Lower leg skin (tissue), 3 donors: ENCODE measurements around the gene OR1K1.

Source experiments
- POLR2A ChIP-seq, 2 donors: fragments of 450-650 bp; IDR thresholded peaks; one replicate each; pipeline ENCODE4 v1.6.1; 2016 to 2017; ENCODE audit warnings: antibody characterized with exemption in 2 of 2, mild to moderate bottlenecking in 1 of 2, moderate library complexity in 1 of 2
- TF ChIP-seq, protein P1 (sequence below), 3 donors: fragments of 450-650 bp; IDR thresholded peaks; one replicate each; pipeline ENCODE4 v1.5.1; 2016; ENCODE audit warnings: antibody characterized with exemption in 3 of 3, mild to moderate bottlenecking in 3 of 3, moderate library complexity in 2 of 3

DNA sequence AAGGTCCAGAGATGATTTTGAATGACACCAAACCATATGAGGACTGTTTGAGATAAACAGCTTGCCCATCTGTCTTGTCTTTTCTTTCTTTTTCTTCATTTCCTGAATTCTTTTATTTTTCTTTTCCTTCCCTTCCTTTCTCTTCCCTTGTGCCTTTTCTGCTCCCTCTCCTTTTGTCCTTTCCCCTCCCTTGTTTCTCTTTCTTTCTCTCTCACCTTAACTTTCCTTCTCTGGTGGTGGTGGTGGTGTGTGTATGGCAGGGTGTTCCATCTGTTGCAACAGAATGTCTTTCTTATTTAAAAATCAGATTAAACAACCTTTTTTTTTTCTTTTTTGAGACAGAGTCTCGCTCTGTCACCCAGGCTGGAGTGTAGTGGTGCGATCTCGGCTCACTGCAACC lies 32.3 kb downstream of the OR1K1 start:
- TF ChIP-seq, protein P1, sequence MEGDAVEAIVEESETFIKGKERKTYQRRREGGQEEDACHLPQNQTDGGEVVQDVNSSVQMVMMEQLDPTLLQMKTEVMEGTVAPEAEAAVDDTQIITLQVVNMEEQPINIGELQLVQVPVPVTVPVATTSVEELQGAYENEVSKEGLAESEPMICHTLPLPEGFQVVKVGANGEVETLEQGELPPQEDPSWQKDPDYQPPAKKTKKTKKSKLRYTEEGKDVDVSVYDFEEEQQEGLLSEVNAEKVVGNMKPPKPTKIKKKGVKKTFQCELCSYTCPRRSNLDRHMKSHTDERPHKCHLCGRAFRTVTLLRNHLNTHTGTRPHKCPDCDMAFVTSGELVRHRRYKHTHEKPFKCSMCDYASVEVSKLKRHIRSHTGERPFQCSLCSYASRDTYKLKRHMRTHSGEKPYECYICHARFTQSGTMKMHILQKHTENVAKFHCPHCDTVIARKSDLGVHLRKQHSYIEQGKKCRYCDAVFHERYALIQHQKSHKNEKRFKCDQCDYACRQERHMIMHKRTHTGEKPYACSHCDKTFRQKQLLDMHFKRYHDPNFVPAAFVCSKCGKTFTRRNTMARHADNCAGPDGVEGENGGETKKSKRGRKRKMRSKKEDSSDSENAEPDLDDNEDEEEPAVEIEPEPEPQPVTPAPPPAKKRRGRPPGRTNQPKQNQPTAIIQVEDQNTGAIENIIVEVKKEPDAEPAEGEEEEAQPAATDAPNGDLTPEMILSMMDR (IDR thresholded peaks at IDR 0.05), result no peak
- no peak for TF ChIP-seq POLR2A (IDR thresholded peaks at IDR 0.05)
